ENCODE measurements around the gene TSPAN16.
A peak's percentile ranks its signal among the peaks of the same experiment; 100 is the strongest.
"Not testable (repeated sequence)": the region's sequence is repeated elsewhere in the genome, so short reads cannot be mapped to it uniquely, and the experiment has no call there.

The TSPAN16 gene

GRCh38 chr19:11335449-11336146 is 39.6 kb downstream of the TSPAN16 start:
- no peak for ATAC-seq (ENCODE audit: low read depth)
- H3K4me3 Mint-ChIP-seq: no peak overlapping the region
- peaks cover 5% of the 10 kb centered on the region for H3K4me1 Mint-ChIP-seq
- no peaks in the 10 kb centered on the region for H3K27me3 Mint-ChIP-seq
- H3K9me3 Mint-ChIP-seq: no peaks in the 10 kb centered on the region
- no peak for DNase-seq (ENCODE audit: low spot score in 2 of 2)
- peaks cover 30% of the 10 kb centered on the region for H3K36me3 Mint-ChIP-seq
- no peak overlapping the region for H3K27ac Mint-ChIP-seq

GRCh38 chr19:11337080-11337479 is 41.1 kb downstream of the TSPAN16 start:
- Mint-ChIP-seq H3K4me3 (no peak overlapping the region), H3K27ac (no peak overlapping the region), H3K4me1 (peaks cover 5% of the 10 kb centered on the region), H3K36me3 (peaks cover 28% of the 10 kb centered on the region), H3K27me3 (no peaks in the 10 kb centered on the region), H3K9me3 (no peaks in the 10 kb centered on the region)
- ATAC-seq (ENCODE audit: low read depth) (no peak), DNase-seq (ENCODE audit: low spot score in 2 of 2) (no peak)

- Mint-ChIP-seq H3K36me3 (peaks cover 24% of the 10 kb centered on the region), H3K27me3 (no peaks in the 10 kb centered on the region), H3K9me3 (no peaks in the 10 kb centered on the region), H3K27ac (peak overlapping the region; percentile 50), H3K4me1 (peaks cover 5% of the 10 kb centered on the region), H3K4me3 (no peak overlapping the region)
- ATAC-seq (ENCODE audit: low read depth) (no peak), DNase-seq (ENCODE audit: low spot score in 2 of 2) (no peak)
Measured at GRCh38 chr19:11338121-11338520, 42.2 kb downstream of the TSPAN16 start.

GRCh38 chr19:11338569-11339253 is 42.8 kb downstream of the TSPAN16 start:
- Mint-ChIP-seq H3K27ac (no peak overlapping the region), H3K4me3 (peak overlapping the region; percentile 80), H3K4me1 (peaks cover 5% of the 10 kb centered on the region), H3K9me3 (no peaks in the 10 kb centered on the region), H3K36me3 (peaks cover 21% of the 10 kb centered on the region), H3K27me3 (no peaks in the 10 kb centered on the region)
- ATAC-seq (ENCODE audit: low read depth): no peak
- DNase-seq (ENCODE audit: low spot score in 2 of 2): no peak

GRCh38 chr19:11339254-11340098 is 43.5 kb downstream of the TSPAN16 start, which contains the start of gene RAB3D:
TSS of gene RAB3D (minus strand) at chr19:11339657. CDS start at chr19:11337399, 2,258 bp downstream.
- DNase-seq (ENCODE audit: low spot score in 2 of 2): peak; percentile 51 to 58
- Mint-ChIP-seq H3K27ac (no peak within 1 kb of the TSS), H3K4me3 (peak within 1 kb of the TSS; percentile 80), H3K9me3 (no peaks in the 10 kb centered on the region), H3K27me3 (no peaks in the 10 kb centered on the region), H3K4me1 (peaks cover 8% of the 10 kb centered on the region), H3K36me3 (peaks cover 16% of the 10 kb centered on the region)
- peak; percentile 95 for ATAC-seq (ENCODE audit: low read depth)

GRCh38 chr19:11340099-11340467 is 44.1 kb downstream of the TSPAN16 start:
- Mint-ChIP-seq H3K36me3 (peaks cover 14% of the 10 kb centered on the region), H3K4me3 (peak overlapping the region; percentile 80)
- DNase-seq (ENCODE audit: low spot score in 2 of 2); H3K9me3 Mint-ChIP-seq; H3K4me1 Mint-ChIP-seq; H3K27me3 Mint-ChIP-seq; ATAC-seq (ENCODE audit: low read depth); H3K27ac Mint-ChIP-seq: not testable (repeated sequence)

- DNase-seq (ENCODE audit: low spot score in 2 of 2) (no peak), ATAC-seq (ENCODE audit: low read depth) (no peak)
- Mint-ChIP-seq H3K36me3 (peaks cover 2% of the 10 kb centered on the region), H3K27me3 (no peaks in the 10 kb centered on the region), H3K27ac (no peak overlapping the region), H3K4me3 (no peak overlapping the region), H3K4me1 (peaks cover 22% of the 10 kb centered on the region), H3K9me3 (no peaks in the 10 kb centered on the region)
Measured at GRCh38 chr19:11342429-11342828, 46.5 kb downstream of the TSPAN16 start.

GRCh38 chr19:11345122-11345803 is 49.3 kb downstream of the TSPAN16 start:
- Mint-ChIP-seq H3K27me3 (no peaks in the 10 kb centered on the region), H3K4me3 (peak overlapping the region; percentile 90), H3K36me3 (peaks cover 6% of the 10 kb centered on the region), H3K9me3 (peaks cover 6% of the 10 kb centered on the region), H3K27ac (peak overlapping the region; percentile 95), H3K4me1 (peaks cover 18% of the 10 kb centered on the region)
- ATAC-seq (ENCODE audit: low read depth): no peak
- DNase-seq (ENCODE audit: low spot score in 2 of 2): no peak

- DNase-seq (ENCODE audit: low spot score in 2 of 2) (peak; percentile 90 to 98), ATAC-seq (ENCODE audit: low read depth) (peak; percentile 88)
- Mint-ChIP-seq H3K4me3 (peak within 1 kb of the TSS; percentile 90), H3K36me3 (peaks cover 8% of the 10 kb centered on the region), H3K27me3 (no peaks in the 10 kb centered on the region), H3K27ac (peak within 1 kb of the TSS; percentile 95), H3K9me3 (peaks cover 6% of the 10 kb centered on the region), H3K4me1 (peaks cover 18% of the 10 kb centered on the region)
Measured at GRCh38 chr19:11346104-11346940, 50.4 kb downstream of the TSPAN16 start, which contains the start of the genes CCDC159 and TMEM205. TSS of gene CCDC159 (plus strand) at chr19:11346519. CDS start at chr19:11346607, 88 bp downstream. TSS of gene TMEM205 (minus strand) at chr19:11346268. CDS start at chr19:11345619, 649 bp downstream.

GRCh38 chr19:11347546-11348039 is 51.6 kb downstream of the TSPAN16 start:
- H3K36me3 Mint-ChIP-seq: peaks cover 8% of the 10 kb centered on the region
- H3K4me1 Mint-ChIP-seq: peaks cover 18% of the 10 kb centered on the region
- no peak for ATAC-seq (ENCODE audit: low read depth)
- no peaks in the 10 kb centered on the region for H3K27me3 Mint-ChIP-seq
- peak overlapping the region; percentile 90 for H3K4me3 Mint-ChIP-seq
- peaks cover 6% of the 10 kb centered on the region for H3K9me3 Mint-ChIP-seq
- DNase-seq (ENCODE audit: low spot score in 2 of 2): no peak
- H3K27ac Mint-ChIP-seq: no peak overlapping the region

GRCh38 chr19:11349171-11349570 is 53.2 kb downstream of the TSPAN16 start:
- DNase-seq (ENCODE audit: low spot score in 2 of 2) (no peak), ATAC-seq (ENCODE audit: low read depth) (no peak)
- H3K27ac Mint-ChIP-seq: no peak overlapping the region
- H3K27me3 Mint-ChIP-seq: no peaks in the 10 kb centered on the region
- H3K36me3 Mint-ChIP-seq: peaks cover 8% of the 10 kb centered on the region
- H3K9me3 Mint-ChIP-seq: peaks cover 6% of the 10 kb centered on the region
- H3K4me1 Mint-ChIP-seq: peaks cover 18% of the 10 kb centered on the region
- H3K4me3 Mint-ChIP-seq: no peak overlapping the region

GRCh38 chr19:11354102-11354501 is 58.1 kb downstream of the TSPAN16 start:
- H3K4me1 Mint-ChIP-seq: peaks cover 11% of the 10 kb centered on the region
- H3K27ac Mint-ChIP-seq; ATAC-seq (ENCODE audit: low read depth); H3K4me3 Mint-ChIP-seq; DNase-seq (ENCODE audit: low spot score in 2 of 2); H3K9me3 Mint-ChIP-seq: not testable (repeated sequence)
- H3K27me3 Mint-ChIP-seq: peaks cover 15% of the 10 kb centered on the region
- H3K36me3 Mint-ChIP-seq: peaks cover 11% of the 10 kb centered on the region

Data from memory B cell (primary cell).